Heart right ventricle (tissue), 16 donors: Measurements from ENCODE around the gene RCN1. TPM values are rescaled to one million over a fixed set of nuclear protein-coding genes. Genes with fewer than 3 reads are reported as not detected.

Experiments
- ATAC-seq, 8 donors: fragments of 200-7000 bp; cut with Tn5 transposase; one replicate each; pipeline ENCODE4 v1.9.1; 2020; ENCODE audit warnings: mild to moderate bottlenecking in 8 of 8, moderate library complexity in 8 of 8, moderate number of reproducible peaks in 1 of 8
- DNase-seq, 2 donors: peaks; one replicate each; pipeline ENCODE4 v3.0.0-alpha.2; 2020
- H3K27ac ChIP-seq, 10 donors: fragments of 200-600 bp; sonication (generic) in 2 of 10; one replicate each; pipeline versions ENCODE4 v1.5.0 to v1.8.0; 2020 to 2022; ENCODE audit warnings: mild to moderate bottlenecking in 3 of 10
- H3K27me3 ChIP-seq, 7 donors: fragments of 200-600 bp; one replicate each; pipeline ENCODE4 v1.8.0; 2021 to 2022; ENCODE audit warnings: mild to moderate bottlenecking in 2 of 7
- H3K36me3 ChIP-seq, 9 donors: fragments of 200-600 bp; sonication (generic) in 1 of 9; one replicate each; pipeline versions ENCODE4 v1.5.0 to v1.8.0; 2020 to 2022; ENCODE audit warnings: mild to moderate bottlenecking in 2 of 9
- H3K4me1 ChIP-seq, 9 donors: fragments of 200-600 bp; sonication (generic) in 1 of 9; one replicate each; pipeline versions ENCODE4 v1.5.0 to v1.8.0; 2020 to 2022; ENCODE audit warnings: mild to moderate bottlenecking in 4 of 9
- H3K4me3 ChIP-seq, 10 donors: fragments of 200-600 bp; sonication (generic) in 2 of 10; one replicate each; pipeline versions ENCODE4 v1.5.0 to v1.8.0; 2020 to 2022; ENCODE audit warnings: mild to moderate bottlenecking in 7 of 10, moderate library complexity in 2 of 10
- H3K9me3 ChIP-seq, 11 donors: fragments of 200-600 bp in 10 of 11; sonication (generic) in 2 of 11; one replicate each; pipeline versions ENCODE4 v1.5.0 to v1.8.0; 2013 to 2022; ENCODE audit warnings: mild to moderate bottlenecking in 2 of 11, control low read depth in 1 of 11, moderate library complexity in 1 of 11
- CTCF ChIP-seq, 9 donors: fragments of 200-600 bp; sonication (generic) in 2 of 9; IDR thresholded peaks; one replicate each; pipeline versions ENCODE4 v1.5.0 to v1.8.0; 2021 to 2022; ENCODE audit warnings: antibody characterized with exemption in 9 of 9, mild to moderate bottlenecking in 5 of 9, moderate library complexity in 1 of 9
- WGBS, 2 donors: extraction: QIAGEN DNeasy Blood & Tissue Kit; methylation state at CpG; one replicate each; pipeline ENCODE4 v1.1.7; 2013; ENCODE audit warnings: inconsistent platforms in 1 of 2; 5-methylcytosine and 5-hydroxymethylcytosine counted together
- intact Hi-C, 10 donors: fragments of 100-400 bp; cut with DNase I; formaldehyde crosslinking; loops; one replicate each; pipeline versions ENCODE4 v1.11.1 to v1.14.2; 2022
- polyA plus RNA-seq, 2 donors: library from polyadenylated mRNA; stranded (reverse); fragments of 200-250 nt; gene quantifications; one replicate each; pipeline ENCODE4 v1.2.3, GENCODE V29; 2013
- total RNA-seq, 10 donors: library from RNA; stranded (reverse); fragmentation: NEBNext Ultra II Directional in 3 of 10; extraction: Animal tissue kit (Norgen Biotek cat#: 25700) in 3 of 10; gene quantifications; one replicate each; pipeline versions ENCODE4 v1.2.1 to v1.2.4, GENCODE V29; 2021 to 2023
- donor health status: Arrhythmogenic right ventricular cardiomyopathy.
- donor health status: ischemic (EF 13 %, LVEDD 7.1; RV severe dilation, severe dysfunction).
- donor health status: healthy with polysubstance abuse.
- donor health status: DM: no; HTN: yes; CAD: no.
- donor health status: DM: no; HTN: no; CAD: no.
- donor health status: ischemic (EF 25% LVEDD 6.9; RV normal size, moderate dysfunction).
- donor health status: ischemic (EF 25% LVEDD 5.7; RV mildly dilated, moderate dysfunction).
- donor health status: healthy.
- donor health status: DM: yes; HTN: yes; CAD: no.
- donor health status: Ischemic cardiomyopathy.
- donor health status: ischemic (EF 35%, LVEDD 5.7; RV mildly dilated, moderate dysfunction).
- donor health status: nonischemic (EF 11% LVEDD 7.7; RV severe dilation, severe dysfunction).
- donor health status: DM: yes; HTN: yes; CAD: no.
- donor health status: PGD.
- donor health status: ischemic (EF 29% LVEDD 5.4; RV normal size, mild dysfunction).
- donor health status: nonischemic (EF 23%, LVEDD 6.1; RV moderate dilation, normal function).

The RCN1 gene
- total and polyA plus RNA-seq, 12 donors = 9.7 to 60.4 (median 21.6) TPM

GRCh38 chr11:32121012-32121411 lies 30.1 kb downstream of the RCN1 start:
- no peaks in the 10 kb centered on the region for H3K4me1 ChIP-seq
- DNase-seq (no peak), ATAC-seq (no peak)
- no peaks in the 10 kb centered on the region for H3K36me3 ChIP-seq
- 93 to 95% methylated on average over 4 of the region's 4 CpGs for WGBS, 2 donors
- intact Hi-C loops = no loop called here
- TF ChIP-seq CTCF (IDR thresholded peaks at IDR 0.05) = no peak
- peaks cover 0 to 4% (median 0%) of the 10 kb centered on the region in 7 donors for H3K27me3 ChIP-seq
- no peaks in the 10 kb centered on the region for H3K9me3 ChIP-seq
- H3K4me3 ChIP-seq = no peak overlapping the region
- H3K27ac ChIP-seq = no peak overlapping the region

- Histone ChIP-seq H3K27me3 (peaks cover 0 to 4% (median 0%) of the 10 kb centered on the region in 7 donors), H3K4me1 (no peaks in the 10 kb centered on the region), H3K36me3 (no peaks in the 10 kb centered on the region), H3K4me3 (no peak overlapping the region), H3K27ac (no peak overlapping the region), H3K9me3 (peaks cover 0 to 2% (median 0%) of the 10 kb centered on the region in 11 donors)
- WGBS, 2 donors = 76 to 82% methylated on average over 2 of the region's 2 CpGs
- no peak for DNase-seq
- TF ChIP-seq CTCF (IDR thresholded peaks at IDR 0.05) = no peak
- intact Hi-C loops = no loop called here
- no peak for ATAC-seq
These were observed 31.3 kb downstream of the RCN1 start for GRCh38 chr11:32122200-32122599.

- no peaks in the 10 kb centered on the region for H3K4me1 ChIP-seq
- H3K9me3 ChIP-seq = peaks cover 0 to 18% (median 6%) of the 10 kb centered on the region in 11 donors
- DNase-seq (no peak), ATAC-seq (no peak)
- TF ChIP-seq CTCF (IDR thresholded peaks at IDR 0.05) = no peak
- intact Hi-C loops = no loop called here
- H3K27me3 ChIP-seq = no peaks in the 10 kb centered on the region
- no peaks in the 10 kb centered on the region for H3K36me3 ChIP-seq
- no peak overlapping the region for H3K4me3 ChIP-seq
- no peak overlapping the region for H3K27ac ChIP-seq
- WGBS, 2 donors = 84 to 92% methylated on average over 3 of the region's 3 CpGs
These were observed 40.4 kb downstream of the RCN1 start for GRCh38 chr11:32131321-32131720.

- 90 to 92% methylated on average over 3 of the region's 3 CpGs for WGBS, 2 donors
- intact Hi-C loops = no loop called here
- Histone ChIP-seq H3K9me3 (no peaks in the 10 kb centered on the region), H3K27me3 (no peaks in the 10 kb centered on the region), H3K4me1 (peaks cover 0 to 8% (median 0%) of the 10 kb centered on the region in 9 donors), H3K4me3 (no peak overlapping the region), H3K27ac (peak overlapping the region in 1 of 10 donors; percentile 51), H3K36me3 (no peaks in the 10 kb centered on the region)
- ATAC-seq (no peak), DNase-seq (no peak)
- TF ChIP-seq CTCF (IDR thresholded peaks at IDR 0.05) = no peak
These were observed 45.8 kb downstream of the RCN1 start for GRCh38 chr11:32136657-32137056.
